HFF-Myc (cell line): ENCODE results near the gene SLC25A10.
A peak's percentile ranks its signal among the peaks of the same experiment; 100 is the strongest.

Experiments used
- DNase-seq: peaks from one replicate; pipeline ENCODE4 v3.0.0-alpha.2; 2011; ENCODE audit warnings: low read depth; ENCODE audit errors: extremely low read depth
- H3K4me3 ChIP-seq: replicated peaks from 2 replicates; pipeline ENCODE4 v1.5.1; 2011; ENCODE audit warnings: low read depth, mild to moderate bottlenecking, control low read depth, low read length
- CTCF ChIP-seq: IDR thresholded peaks from 2 replicates; pipeline ENCODE4 v1.5.1; 2012; ENCODE audit warnings: mild to moderate bottlenecking, low read depth, low read length, control low read depth; ENCODE audit errors: missing control alignments

The SLC25A10 gene

DNA sequence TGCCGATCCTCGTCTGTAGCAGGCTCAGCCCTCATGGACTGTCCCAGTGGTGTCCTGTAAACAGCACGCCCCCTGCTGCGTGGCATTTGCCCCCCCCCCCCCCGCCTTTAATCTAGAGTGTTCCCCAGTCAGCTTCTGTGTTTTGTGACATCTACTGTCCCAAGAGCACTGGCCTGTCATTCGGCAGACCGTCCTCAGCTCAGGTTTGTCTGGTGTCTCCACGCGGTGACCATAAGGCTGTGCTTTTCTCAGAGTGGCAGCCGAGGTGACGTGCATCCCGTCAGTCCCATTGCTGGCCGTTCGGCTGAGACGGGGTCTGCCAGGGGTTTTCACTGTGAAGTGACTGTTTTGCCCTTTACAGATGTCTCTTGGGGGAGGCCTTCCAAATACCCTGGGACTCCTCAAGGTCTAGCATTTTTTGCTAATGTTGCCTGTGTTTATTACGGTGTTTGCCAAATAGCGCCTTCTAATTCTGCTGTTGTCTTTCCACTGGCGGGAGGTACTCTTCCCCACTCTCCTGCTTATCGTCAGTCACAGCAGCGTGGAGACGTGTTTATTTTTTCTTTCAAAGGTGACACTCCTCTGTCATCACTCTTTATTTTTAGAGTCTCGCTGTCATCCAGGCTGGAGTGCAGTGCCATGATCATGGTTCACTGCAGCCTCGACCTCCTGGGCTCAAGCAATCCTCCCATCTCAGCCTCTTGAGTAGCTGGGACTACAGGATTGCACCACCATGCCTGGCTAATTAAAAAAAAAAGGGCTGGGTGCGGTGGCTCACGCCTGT, 14.6 kb upstream of the SLC25A10 start:
- TF ChIP-seq CTCF = no peak
- H3K4me3 ChIP-seq = no peak overlapping the region
- no peak for DNase-seq

DNA sequence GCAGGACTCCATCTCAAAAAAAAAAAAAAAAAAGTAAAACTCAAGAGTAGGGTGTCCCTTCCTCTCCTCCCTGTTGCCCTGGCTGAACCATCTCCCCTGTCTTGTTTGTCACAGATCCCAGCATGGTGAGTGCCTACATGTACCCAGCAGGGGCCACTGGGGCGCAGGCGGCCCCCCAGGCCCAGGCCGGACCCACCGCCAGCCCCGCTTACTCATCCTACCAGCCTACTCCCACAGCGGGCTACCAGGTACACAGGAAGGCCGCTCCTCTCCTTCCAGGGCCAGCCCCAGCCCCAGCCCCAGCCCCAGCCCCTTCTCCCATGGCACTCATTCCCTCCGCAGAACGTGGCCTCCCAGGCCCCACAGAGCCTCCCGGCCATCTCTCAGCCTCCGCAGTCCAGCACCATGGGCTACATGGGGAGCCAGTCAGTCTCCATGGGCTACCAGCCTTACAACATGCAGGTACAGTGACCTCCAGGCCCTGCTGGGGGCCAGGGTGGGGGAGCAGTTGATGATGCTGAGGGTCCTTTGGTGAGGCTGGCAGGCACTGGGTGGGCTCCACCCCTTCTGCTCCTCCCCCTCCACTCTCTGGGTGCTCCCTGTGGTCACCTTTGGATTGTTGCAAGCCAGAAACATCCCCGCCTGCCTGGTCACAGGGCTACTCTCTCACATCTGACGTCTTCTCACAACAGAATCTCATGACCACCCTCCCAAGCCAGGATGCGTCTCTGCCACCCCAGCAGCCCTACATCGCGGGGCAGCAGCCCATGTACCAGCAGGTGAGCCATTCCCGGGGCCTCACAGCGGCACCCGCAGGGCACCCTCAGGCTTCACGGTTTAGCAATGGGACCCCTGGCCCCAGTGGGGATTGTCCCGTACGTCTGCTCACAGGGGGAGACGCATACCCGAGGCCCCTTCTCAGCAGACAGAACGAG, 11.5 kb upstream of the SLC25A10 start:
- H3K4me3 ChIP-seq = peak overlapping the region; percentile 99; the same call in 1 of the 2 replicates
- DNase-seq = no peak
- no peak for TF ChIP-seq CTCF

GRCh38 chr17:81701288-81702071, 10.6 kb upstream of the SLC25A10 start:
- DNase-seq = no peak
- TF ChIP-seq CTCF = no peak
- H3K4me3 ChIP-seq = peak overlapping the region; percentile 99

DNA sequence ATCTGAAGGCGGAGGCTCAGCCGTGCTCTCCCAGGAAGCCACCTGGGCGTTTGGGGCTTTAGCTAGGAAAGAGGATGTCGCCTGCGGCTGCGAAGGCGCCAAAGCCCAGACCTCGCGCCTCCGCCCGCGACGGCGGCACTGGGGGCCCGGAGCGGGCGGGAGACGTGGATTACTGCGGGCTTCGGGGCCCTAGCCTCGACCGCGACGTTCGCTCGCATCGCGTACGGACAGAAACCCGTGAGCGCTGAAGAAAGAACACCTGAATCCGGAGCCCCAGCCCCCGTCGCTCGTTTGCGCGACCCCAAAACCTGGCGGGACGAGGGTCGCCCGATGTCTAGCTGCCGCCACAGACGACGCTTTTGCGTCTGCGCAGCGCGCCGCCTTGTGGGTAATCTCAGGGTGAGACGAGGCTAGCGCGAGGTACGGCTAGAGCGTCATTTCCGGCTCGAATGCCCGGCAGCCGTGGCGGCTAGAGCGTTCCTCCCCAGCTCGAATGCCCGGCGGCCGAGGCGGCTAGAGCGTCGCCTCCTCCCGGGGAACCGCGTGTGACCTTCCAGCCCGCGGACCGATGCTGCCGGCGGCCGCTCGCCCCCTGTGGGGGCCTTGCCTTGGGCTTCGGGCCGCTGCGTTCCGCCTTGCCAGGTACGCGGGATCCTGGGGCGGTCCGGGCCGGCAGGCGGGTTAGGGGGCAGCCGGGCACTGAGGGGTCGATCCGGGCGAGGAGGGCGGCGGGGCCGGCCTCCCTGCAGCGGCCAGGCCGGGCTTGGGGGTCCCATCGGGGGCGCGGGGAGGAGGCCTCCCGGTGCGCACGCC, 8.9 kb upstream of the SLC25A10 start, which contains the start of gene MRPL12:
TSS of gene MRPL12 (plus strand) at position 434 of the 813 bp plus-strand sequence. CDS start at position 569, 135 bp downstream.
- DNase-seq = peak; percentile 77
- no peak for TF ChIP-seq CTCF
- H3K4me3 ChIP-seq = peak within 1 kb of the TSS; percentile 99

DNA sequence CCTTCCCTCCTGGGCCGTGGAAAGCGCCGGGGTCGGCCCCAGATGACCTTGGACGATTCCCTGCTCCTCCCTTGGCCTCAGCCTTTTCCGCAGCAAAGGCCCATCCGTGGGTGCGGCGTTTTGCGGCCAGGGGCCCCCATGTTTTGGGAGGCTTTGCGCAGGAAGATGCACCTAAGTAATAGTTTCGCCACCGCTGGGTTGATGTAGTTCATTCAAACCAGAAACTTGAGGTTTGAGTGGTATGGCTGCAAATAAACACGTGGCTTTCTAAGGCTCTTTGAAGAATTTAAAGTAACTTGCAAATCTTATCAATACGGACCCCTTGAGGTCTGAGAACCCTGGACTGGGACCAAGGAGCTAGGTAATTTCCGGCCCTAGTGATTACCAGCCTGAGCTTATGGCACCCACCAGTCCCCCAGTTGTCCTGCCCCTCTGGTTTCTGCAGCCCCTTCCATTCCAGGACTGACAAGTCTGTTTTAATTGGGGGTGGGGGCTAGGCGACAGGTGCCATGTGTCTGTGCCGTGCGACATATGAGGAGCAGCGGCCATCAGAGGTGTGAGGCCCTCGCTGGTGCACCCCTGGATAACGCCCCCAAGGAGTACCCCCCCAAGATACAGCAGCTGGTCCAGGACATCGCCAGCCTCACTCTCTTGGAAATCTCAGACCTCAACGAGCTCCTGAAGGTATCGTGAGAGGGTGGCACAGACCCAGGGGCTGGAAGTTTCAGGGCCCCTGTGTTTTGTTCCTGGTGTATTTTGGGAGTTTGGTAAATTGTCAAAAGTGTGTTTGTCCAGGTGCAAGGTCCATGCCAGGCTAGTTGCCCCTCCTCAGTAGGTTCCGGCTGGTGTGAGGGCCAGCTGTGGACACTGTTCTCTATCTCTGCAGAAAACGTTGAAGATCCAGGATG, 8.1 kb upstream of the SLC25A10 start:
- TF ChIP-seq CTCF = no peak
- H3K4me3 ChIP-seq = peak overlapping the region; percentile 99
- no peak for DNase-seq
